ENCODE results near the gene CHN2. TPM values are rescaled to one million over a fixed set of nuclear protein-coding genes. Genes with fewer than 3 reads are reported as not detected.

CHN2 gene
- total RNA-seq, 1 experiment from 2014 or later, result 0.15 TPM

DNA sequence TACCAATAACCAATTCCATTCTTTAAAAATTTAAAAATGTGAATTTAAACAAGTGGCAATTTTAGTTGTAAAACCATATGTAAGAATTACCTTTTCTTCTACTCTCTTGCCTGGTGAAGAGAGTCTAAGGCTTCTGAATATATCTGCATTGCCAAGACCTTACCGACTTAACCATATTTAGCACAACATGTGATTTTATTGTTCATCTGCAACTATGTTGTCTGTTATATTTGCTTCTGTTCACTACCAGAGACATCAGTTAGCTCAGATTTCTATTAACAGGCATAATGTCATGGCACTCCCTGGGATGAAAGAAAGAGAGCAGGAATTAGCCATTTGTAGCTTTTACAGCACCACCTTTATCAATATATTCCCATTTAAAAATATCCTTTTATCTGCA, 55.3 kb downstream of the CHN2 start:
- no TSS peak for BruUV-seq (replicated peaks)
- CTCF ChIA-PET, result no interaction called here

DNA sequence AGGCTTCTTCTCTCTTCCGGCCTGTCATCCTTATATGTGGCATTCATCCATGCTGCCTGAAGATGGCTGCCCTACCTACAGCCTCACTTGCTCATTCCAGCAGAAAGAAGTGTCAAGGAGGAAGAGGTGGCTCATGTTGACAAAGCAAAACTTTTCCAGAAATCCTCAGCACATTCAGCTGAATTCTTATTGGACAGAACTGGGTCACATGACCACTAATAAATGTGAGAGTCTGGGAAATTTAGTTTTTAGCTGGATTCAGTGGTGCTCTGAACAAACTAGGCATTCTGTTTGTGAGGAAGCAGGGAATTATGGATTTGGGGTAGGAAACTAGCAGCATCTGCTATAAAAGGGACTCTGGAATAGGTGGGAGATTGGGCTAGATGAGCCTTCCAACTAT, 58.6 kb downstream of the CHN2 start:
- TF ChIP-seq, protein P1, sequence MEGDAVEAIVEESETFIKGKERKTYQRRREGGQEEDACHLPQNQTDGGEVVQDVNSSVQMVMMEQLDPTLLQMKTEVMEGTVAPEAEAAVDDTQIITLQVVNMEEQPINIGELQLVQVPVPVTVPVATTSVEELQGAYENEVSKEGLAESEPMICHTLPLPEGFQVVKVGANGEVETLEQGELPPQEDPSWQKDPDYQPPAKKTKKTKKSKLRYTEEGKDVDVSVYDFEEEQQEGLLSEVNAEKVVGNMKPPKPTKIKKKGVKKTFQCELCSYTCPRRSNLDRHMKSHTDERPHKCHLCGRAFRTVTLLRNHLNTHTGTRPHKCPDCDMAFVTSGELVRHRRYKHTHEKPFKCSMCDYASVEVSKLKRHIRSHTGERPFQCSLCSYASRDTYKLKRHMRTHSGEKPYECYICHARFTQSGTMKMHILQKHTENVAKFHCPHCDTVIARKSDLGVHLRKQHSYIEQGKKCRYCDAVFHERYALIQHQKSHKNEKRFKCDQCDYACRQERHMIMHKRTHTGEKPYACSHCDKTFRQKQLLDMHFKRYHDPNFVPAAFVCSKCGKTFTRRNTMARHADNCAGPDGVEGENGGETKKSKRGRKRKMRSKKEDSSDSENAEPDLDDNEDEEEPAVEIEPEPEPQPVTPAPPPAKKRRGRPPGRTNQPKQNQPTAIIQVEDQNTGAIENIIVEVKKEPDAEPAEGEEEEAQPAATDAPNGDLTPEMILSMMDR (IDR thresholded peaks at IDR 0.05), result no peak
- TF ChIP-seq TCF7L2 (IDR thresholded peaks at IDR 0.05; ENCODE audit: low read depth, low read length), result no peak
- intact Hi-C loops (cut with micrococcal nuclease; ENCODE audit: unreplicated experiment) (no loop called here), in situ Hi-C loops (cut with HindIII; ENCODE audit: low pct_unique_long_range_greater_than_20kb, low sequenced_read_pairs) (no loop called here)
- Histone ChIP-seq H3K4me3 (ENCODE audit: low read depth in 2 of 2, low read length in 2 of 2) (no peak overlapping the region), H3K4me1 (ENCODE audit: control insufficient read depth, insufficient read depth, low read length) (no peaks in the 10 kb centered on the region), H3K27ac (ENCODE audit: low read length) (no peak overlapping the region), H3K36me3 (ENCODE audit: control insufficient read depth, insufficient read depth, low read length) (no peaks in the 10 kb centered on the region), H3K9me3 (ENCODE audit: control insufficient read depth, insufficient read depth, low read depth, low read length) (no peaks in the 10 kb centered on the region), H3K27me3 (ENCODE audit: control insufficient read depth, insufficient read depth, low read length) (0 out of 2 replicates have a peak, but pooled peaks cover 2% of the 10 kb centered on the region)
- ChIA-PET CTCF (no interaction called here), POLR2A (no interaction called here)
- DNase-seq (ENCODE audit: low read depth, low spot score) (no peak), ATAC-seq (no peak)
- no TSS peak for BruUV-seq (replicated peaks)

More for the DNA sequence above, 55.3 kb downstream of the CHN2 start:
- Histone ChIP-seq H3K4me1 (ENCODE audit: control insufficient read depth, insufficient read depth, low read length) (no peaks in the 10 kb centered on the region), H3K9me3 (ENCODE audit: control insufficient read depth, insufficient read depth, low read depth, low read length) (no peaks in the 10 kb centered on the region), H3K36me3 (ENCODE audit: control insufficient read depth, insufficient read depth, low read length) (no peaks in the 10 kb centered on the region), H3K4me3 (ENCODE audit: low read depth in 2 of 2, low read length in 2 of 2) (no peak overlapping the region), H3K27ac (ENCODE audit: low read length) (no peak overlapping the region), H3K27me3 (ENCODE audit: control insufficient read depth, insufficient read depth, low read length) (peaks cover 5% of the 10 kb centered on the region)
- POLR2A ChIA-PET, result no interaction called here
- DNase-seq (ENCODE audit: low read depth, low spot score) (no peak), ATAC-seq (no peak)
- intact Hi-C loops (cut with micrococcal nuclease; ENCODE audit: unreplicated experiment) (no loop called here), in situ Hi-C loops (cut with HindIII; ENCODE audit: low pct_unique_long_range_greater_than_20kb, low sequenced_read_pairs) (no loop called here)
- TF ChIP-seq SIN3A (IDR thresholded peaks at IDR 0.05; ENCODE audit: borderline replicate concordance, insufficient read depth, low read depth, low read length), result no peak
- TF ChIP-seq TCF7L2 (IDR thresholded peaks at IDR 0.05; ENCODE audit: low read depth, low read length), result no peak
- TF ChIP-seq, protein P2, sequence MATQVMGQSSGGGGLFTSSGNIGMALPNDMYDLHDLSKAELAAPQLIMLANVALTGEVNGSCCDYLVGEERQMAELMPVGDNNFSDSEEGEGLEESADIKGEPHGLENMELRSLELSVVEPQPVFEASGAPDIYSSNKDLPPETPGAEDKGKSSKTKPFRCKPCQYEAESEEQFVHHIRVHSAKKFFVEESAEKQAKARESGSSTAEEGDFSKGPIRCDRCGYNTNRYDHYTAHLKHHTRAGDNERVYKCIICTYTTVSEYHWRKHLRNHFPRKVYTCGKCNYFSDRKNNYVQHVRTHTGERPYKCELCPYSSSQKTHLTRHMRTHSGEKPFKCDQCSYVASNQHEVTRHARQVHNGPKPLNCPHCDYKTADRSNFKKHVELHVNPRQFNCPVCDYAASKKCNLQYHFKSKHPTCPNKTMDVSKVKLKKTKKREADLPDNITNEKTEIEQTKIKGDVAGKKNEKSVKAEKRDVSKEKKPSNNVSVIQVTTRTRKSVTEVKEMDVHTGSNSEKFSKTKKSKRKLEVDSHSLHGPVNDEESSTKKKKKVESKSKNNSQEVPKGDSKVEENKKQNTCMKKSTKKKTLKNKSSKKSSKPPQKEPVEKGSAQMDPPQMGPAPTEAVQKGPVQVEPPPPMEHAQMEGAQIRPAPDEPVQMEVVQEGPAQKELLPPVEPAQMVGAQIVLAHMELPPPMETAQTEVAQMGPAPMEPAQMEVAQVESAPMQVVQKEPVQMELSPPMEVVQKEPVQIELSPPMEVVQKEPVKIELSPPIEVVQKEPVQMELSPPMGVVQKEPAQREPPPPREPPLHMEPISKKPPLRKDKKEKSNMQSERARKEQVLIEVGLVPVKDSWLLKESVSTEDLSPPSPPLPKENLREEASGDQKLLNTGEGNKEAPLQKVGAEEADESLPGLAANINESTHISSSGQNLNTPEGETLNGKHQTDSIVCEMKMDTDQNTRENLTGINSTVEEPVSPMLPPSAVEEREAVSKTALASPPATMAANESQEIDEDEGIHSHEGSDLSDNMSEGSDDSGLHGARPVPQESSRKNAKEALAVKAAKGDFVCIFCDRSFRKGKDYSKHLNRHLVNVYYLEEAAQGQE (IDR thresholded peaks at IDR 0.05; ENCODE audit: insufficient read depth in 1 of 2, low read depth in 2 of 2, low read length in 1 of 2), result no peak
- no peak for TF ChIP-seq POLR2AphosphoS5 (IDR thresholded peaks at IDR 0.05; ENCODE audit: low read depth, low read length)
- TF ChIP-seq, protein P1 (IDR thresholded peaks at IDR 0.05), result no peak

All from Panc1 (cell line).